GM21360 (cell line): ENCODE results near the gene LGALS9.

Experiments used
- ATAC-seq: cut with Tn5 transposase; IDR thresholded peaks from one replicate; pipeline ENCODE4 v1.9.1; 2021; ENCODE audit warnings: mild to moderate bottlenecking, moderate library complexity; ENCODE audit not compliant: unreplicated experiment

The LGALS9 gene

DNA sequence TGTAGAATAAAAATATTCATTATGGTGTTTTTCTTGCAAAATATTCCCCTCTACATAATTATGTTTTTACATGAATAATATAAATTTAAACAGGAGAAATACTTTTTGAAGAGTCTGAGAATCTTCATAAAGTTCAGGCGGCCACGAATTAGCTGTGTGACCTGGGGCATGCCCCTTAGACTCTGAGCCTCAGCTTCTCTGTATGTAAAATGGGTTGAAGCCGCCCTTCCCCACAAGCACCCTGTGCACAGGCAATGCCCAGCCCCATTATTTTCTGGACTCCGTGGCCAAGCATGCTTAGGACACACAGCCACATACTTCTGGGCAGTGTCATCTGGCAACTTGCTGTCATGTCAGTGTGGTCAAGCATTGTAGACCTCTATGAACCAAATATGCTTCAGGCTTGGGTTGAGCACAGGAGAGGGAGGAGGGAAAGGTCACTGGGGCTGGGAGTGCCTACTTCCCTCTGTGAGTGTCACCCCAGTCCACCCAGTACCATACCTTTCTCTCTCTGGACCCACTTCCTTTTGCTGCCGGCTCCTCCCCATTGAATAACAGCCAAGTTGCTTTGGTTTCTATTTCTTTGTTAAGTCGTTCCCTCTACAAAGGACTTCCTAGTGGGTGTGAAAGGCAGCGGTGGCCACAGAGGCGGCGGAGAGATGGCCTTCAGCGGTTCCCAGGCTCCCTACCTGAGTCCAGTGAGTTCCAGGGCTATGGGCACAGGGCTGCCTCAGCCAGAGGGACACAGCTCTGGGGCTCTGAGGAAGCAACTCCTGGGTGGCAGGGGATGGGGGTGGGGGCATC, at the start of gene LGALS9:
Gene LGALS9 (plus strand): TSS at position 582 of the 804 bp plus-strand sequence. CDS start 78 bp downstream, at position 660.
- no peak for ATAC-seq

- no peak for ATAC-seq
These were observed 48.3 kb upstream of the LGALS9 start for GRCh38 chr17:27582696-27583095.

GRCh38 chr17:27585153-27585681, 45.8 kb upstream of the LGALS9 start:
- no peak for ATAC-seq

DNA sequence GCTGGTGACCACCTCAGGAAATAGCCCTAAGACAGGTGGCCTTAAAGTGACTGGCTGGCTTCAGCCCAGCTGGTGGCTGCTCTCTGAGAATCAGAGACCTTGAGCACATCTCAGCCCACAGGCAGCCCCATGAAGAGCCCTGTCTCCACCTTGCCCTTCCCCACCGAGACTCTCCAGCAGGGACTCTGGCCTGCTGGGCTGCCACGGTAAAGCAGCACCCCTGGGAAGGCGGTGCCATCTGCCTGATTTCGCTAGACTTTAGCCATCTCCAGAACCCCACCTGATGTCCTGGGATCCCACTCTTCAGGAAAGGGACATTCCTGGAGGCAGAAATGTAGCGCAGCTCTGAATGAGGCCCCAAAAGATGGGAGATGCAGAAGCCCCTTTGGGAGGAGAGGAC, 45.2 kb upstream of the LGALS9 start:
- no peak for ATAC-seq

DNA sequence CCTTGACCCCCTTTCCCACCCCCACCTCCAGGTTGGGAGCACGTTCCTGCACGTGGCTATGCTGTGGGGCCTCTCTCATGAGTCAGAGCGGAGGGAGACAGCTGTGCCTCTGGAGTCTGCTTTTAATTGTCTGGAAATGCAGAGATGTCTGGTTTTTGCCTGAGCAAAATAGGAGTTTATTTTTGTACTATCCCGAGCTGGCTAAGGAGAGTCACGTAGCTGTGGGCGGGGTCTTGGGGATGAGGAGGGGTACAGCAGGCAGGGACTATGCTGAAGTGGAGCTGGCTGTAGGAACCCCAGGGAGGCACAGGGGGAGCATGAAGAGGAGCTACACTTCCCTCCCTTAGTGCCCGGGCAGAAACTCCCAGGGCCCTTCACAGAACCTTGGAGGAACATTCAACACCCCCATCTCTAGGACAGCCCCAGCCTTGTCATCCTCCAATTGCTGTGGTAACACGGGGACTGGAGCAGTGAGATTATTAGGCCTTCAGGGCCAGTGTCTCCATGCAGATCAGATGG, 44.7 kb upstream of the LGALS9 start:
- no peak for ATAC-seq

DNA sequence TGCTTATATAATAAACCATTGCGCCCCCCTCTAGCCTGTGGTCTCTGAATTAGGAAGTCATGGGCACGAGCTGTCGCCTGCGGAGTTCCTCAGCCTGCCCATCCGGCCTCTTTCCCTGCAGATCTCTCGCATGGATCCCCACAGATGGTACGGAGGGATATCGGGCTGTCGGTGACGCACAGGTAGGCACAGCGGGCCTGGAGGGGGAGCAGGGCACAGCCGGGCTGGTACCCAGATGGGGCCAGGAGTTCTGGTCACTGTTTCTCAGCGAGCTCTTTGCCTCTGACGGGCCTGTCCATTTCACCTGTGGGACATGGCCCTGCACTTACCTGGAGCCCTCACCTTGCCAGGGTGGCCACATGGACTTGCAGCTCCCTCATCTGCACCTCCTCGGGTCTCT, 42.6 kb upstream of the LGALS9 start:
- no peak for ATAC-seq

- no peak for ATAC-seq
These were observed 40.1 kb upstream of the LGALS9 start for GRCh38 chr17:27590864-27591263.

DNA sequence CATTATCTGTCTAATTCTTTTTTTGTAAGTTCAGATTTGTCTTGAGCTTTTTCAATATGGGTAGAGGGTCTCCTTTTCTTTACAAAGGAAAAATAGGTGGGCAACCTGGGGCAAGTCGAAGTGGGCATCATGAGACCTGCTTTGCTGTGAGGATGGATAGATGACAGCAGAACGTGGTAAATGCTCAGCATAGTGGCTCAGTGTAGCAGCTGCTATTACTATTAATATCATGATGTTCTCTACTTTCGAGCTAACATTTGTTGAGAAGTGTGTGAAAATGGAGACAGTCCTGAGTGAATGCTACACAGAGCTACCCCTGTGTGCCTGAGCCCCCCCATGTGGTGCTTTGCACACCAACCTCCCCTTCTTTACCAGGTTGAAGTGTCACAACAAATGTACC, 39.0 kb upstream of the LGALS9 start:
- ATAC-seq, result no peak

GRCh38 chr17:27593232-27593856, 37.6 kb upstream of the LGALS9 start:
- no peak for ATAC-seq

GRCh38 chr17:27593857-27594255, 37.1 kb upstream of the LGALS9 start:
- no peak for ATAC-seq

DNA sequence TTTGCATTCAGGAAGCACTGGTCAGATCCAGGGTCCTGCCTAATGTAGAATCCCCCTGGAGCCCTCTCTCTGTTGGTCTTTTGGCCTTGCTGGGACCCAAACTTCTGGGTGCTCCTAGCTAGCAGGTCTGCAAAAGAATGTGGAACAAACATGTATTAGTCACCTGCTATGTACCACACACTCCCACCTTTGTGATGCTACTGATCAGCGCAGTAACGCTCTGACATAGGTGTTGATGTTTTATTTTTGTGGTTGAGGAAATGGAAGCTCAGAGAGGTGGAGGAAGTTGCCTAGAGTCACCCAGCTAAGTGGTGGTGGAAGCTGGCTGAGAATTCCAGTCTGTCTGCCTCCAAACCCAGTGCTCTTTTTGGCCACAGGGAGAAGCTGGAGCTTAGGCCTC, 35.8 kb upstream of the LGALS9 start:
- no peak for ATAC-seq

GRCh38 chr17:27596096-27596495, 34.9 kb upstream of the LGALS9 start:
- ATAC-seq, result no peak

DNA sequence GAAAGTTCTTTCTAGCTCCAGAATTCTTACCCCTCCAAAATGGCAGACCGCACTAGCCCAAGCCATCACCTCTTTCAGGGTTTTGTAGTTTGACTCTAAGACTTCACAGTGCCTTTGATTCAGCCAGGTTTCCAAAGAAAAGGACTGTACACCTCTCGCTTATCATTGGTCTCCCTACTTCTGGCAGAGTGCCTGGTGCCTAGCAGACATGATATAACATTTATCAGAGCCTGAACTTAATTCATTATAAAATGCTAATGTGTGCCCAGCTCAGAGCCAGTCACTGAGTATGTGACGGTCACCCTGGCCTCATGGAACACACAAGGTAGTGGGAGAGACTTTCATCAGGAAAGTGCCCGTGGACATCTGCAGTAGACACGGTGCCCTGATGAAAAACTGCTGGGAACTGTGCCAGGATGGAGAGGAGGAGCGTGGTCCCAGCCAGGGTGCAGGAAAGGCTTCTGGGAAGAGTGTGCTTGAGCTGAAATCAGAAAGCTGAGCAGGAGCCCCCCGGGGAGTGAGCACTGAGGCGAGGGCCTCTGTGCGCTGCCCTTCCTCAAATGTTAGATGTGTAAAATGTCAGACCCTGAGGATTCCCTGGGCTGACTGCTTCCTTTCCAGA, 34.3 kb upstream of the LGALS9 start:
- ATAC-seq, result no peak

GRCh38 chr17:27597188-27597580, 33.8 kb upstream of the LGALS9 start:
- ATAC-seq, result no peak

GRCh38 chr17:27597783-27598320, 33.1 kb upstream of the LGALS9 start:
- ATAC-seq, result no peak

- no peak for ATAC-seq
These were observed 32.5 kb upstream of the LGALS9 start for GRCh38 chr17:27598337-27599050.

- ATAC-seq, result no peak
These were observed 30.5 kb upstream of the LGALS9 start for GRCh38 chr17:27600471-27600870.

DNA sequence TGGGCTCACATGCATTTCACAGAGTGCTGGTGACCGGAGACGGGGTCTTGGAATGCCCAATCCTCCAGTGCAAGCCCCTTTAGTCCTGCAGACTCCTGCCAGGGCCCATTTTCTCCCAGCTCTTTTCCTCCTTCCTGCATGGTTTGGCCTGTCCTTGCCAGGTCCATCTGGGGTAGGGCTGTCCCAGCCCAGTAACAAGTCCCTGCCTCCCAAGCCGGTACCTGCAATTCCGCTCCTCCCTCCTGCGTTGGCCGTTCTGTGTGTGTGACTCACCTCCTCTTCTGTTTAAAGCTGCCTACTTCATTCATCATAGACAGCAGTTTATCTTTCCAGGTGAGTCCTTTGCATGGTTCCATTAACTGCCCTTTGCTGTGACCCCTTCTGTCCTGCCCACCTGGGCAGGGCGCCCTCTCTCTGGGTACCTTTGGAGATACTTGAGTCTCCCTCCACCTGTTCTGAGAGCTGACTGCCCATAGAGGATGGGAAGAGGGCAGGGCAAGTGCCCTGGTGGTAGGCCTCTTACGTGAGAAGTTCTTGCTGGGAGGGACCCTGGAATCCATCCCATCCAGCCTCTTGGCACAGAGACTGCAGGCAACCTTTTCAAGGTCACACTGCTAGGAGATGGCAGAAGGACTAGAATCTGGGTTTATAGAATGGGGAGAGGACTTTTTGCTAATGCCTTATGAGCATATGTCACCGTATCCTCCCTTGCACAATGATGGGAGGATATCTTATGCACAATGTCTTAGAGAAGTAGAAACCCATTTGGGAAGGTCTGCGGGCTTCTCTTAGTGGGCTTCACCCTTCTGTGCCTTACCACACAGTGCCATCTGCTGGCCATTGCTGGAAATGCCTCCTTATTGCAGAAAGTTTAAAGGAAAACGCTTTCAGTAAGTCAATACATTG, 29.7 kb upstream of the LGALS9 start:
- ATAC-seq, result no peak

DNA sequence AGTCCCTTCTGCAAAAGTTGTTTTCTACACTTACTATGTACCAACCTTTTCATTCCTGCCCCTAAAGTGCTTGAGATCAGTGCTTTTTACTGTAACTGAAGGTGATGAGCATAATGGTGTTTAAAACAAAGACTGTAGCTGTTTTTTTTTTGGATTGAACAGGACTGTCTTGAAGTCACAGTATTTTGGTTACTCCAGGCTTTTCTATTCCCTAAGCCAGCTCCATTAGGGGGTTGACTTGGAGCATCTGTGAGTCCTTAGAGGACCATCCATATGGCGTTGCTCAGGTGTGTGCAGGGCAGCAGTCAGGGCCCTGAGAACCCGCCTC, 29.0 kb upstream of the LGALS9 start:
- ATAC-seq, result no peak
